GM12878 (cell line): ENCODE results near the gene NPTX1. TPM values are rescaled to one million over a fixed set of nuclear protein-coding genes. Genes with fewer than 3 reads are reported as not detected.

Experiments used
- ATAC-seq: fragments of 200-7000 bp; cut with Tn5 transposase; 3 replicates; pipeline ENCODE4 v1.9.1; 2020; ENCODE audit warnings: mild to moderate bottlenecking, moderate library complexity
- BruUV-seq: library from RNA; stranded (reverse); fragments of 400-500 nt; replicated peaks from 2 replicates; lab custom pipeline; 2021; lab: Mats Ljungman, UMichigan
- CTCF ChIA-PET: fragments of 300-600 bp; sonication (Branson Sonifier 250); formaldehyde crosslinking; extraction: SDS; loops from one replicate; lab custom pipeline; 2021; ENCODE audit warnings: inconsistent platforms; lab: Yijun Ruan, JAX
- POLR2A ChIA-PET: fragments of 350-600 bp; formaldehyde crosslinking; extraction: SDS; loops from one replicate; lab custom pipeline; 2021; ENCODE audit warnings: inconsistent platforms; lab: Charles Lee
- RAD21 ChIA-PET: fragments of 300-600 bp; sonication (Branson Sonifier 250); formaldehyde crosslinking; loops from one replicate; lab custom pipeline; 2023; ENCODE audit warnings: antibody characterized with exemption; ENCODE audit not compliant: unreplicated experiment; lab: Charles Lee
- SMC1A ChIA-PET: fragments of 300-600 bp; sonication (Branson Sonifier 250); formaldehyde crosslinking; loops from one replicate; lab custom pipeline; 2023; ENCODE audit not compliant: unreplicated experiment, uncharacterized antibody; lab: Charles Lee
- DNase-seq: peaks from one replicate; pipeline ENCODE4 v3.0.0-alpha.2; 2011; ENCODE audit warnings: low read depth, low spot score
- FAIRE-seq: peaks from 3 replicates; lab custom pipeline; 2011; peaks lifted over from hg19 to GRCh38; lab: Jason Lieb, UNC
- H2AFZ ChIP-seq: 2 replicates; pipeline ENCODE4 v1.6.0; 2011; ENCODE audit warnings: low read depth, low read length, control low read depth; ENCODE audit not compliant: control insufficient read depth
- H3K27ac ChIP-seq: 2 replicates; pipeline ENCODE4 v1.5.1; 2011; ENCODE audit warnings: control low read depth; ENCODE audit not compliant: control insufficient read depth, insufficient read depth
- H3K27me3 ChIP-seq, 2 experiments: replicated peaks in 1 of 2; 2 replicates each; pipeline versions ENCODE4 v1.6.0 to v1.6.1; 2011; ENCODE audit warnings: low read length in 1 of 2; ENCODE audit not compliant: control insufficient read depth in 2 of 2, insufficient read depth in 2 of 2
- H3K36me3 ChIP-seq, 2 experiments: 2 replicates each; pipeline ENCODE4 v1.5.1; 2011; ENCODE audit warnings: low read length in 1 of 2; ENCODE audit not compliant: control insufficient read depth in 2 of 2, insufficient read depth in 2 of 2
- H3K4me1 ChIP-seq: 2 replicates; pipeline ENCODE4 v1.6.1; 2011; ENCODE audit warnings: mild to moderate bottlenecking, low read length, moderate library complexity, mixed read lengths; ENCODE audit not compliant: control insufficient read depth, insufficient read depth
- H3K4me2 ChIP-seq: 2 replicates; pipeline ENCODE4 v1.6.0; 2011; ENCODE audit warnings: control low read depth; ENCODE audit not compliant: control insufficient read depth, insufficient read depth
- H3K4me3 ChIP-seq: fragments of 200-600 bp; sonication (generic); 2 replicates; pipeline ENCODE4 v1.5.1; 2016
- H3K79me2 ChIP-seq: 2 replicates; pipeline ENCODE4 v1.6.0; 2011; ENCODE audit warnings: low read length; ENCODE audit not compliant: control insufficient read depth, insufficient read depth
- H3K9ac ChIP-seq: 2 replicates; pipeline ENCODE4 v1.8.0; 2011; ENCODE audit warnings: low read length, control low read depth, mixed read lengths; ENCODE audit not compliant: control insufficient read depth, insufficient read depth
- H3K9me3 ChIP-seq: replicated peaks from 3 replicates; pipeline ENCODE4 v1.5.1; 2011; ENCODE audit warnings: mild to moderate bottlenecking, low read length; ENCODE audit not compliant: control insufficient read depth, insufficient read depth
- H4K20me1 ChIP-seq: 2 replicates; pipeline ENCODE4 v1.6.0; 2011; ENCODE audit not compliant: control insufficient read depth, insufficient read depth
- MEF2B ChIP-seq: fragments of 450-650 bp; IDR thresholded peaks from 2 replicates; pipeline ENCODE4 v1.6.1; 2018; ENCODE audit warnings: mild to moderate bottlenecking, moderate library complexity; ENCODE audit not compliant: partially characterized antibody, poor library complexity, severe bottlenecking
- ZSCAN29 ChIP-seq: fragments of 450-650 bp; IDR thresholded peaks from 2 replicates; pipeline ENCODE4 v1.6.1; 2017; ENCODE audit warnings: mild to moderate bottlenecking, moderate library complexity
- WGBS: methylation state at CpG from one replicate; pipeline ENCODE4 v1.1.6; 2016; ENCODE audit warnings: low lambda C conversion rate; ENCODE audit not compliant: insufficient replicate concordance, insufficient coverage; ENCODE audit errors: missing lambda C conversion rate; 5-methylcytosine and 5-hydroxymethylcytosine counted together
- in situ Hi-C: fragments of 300-500 bp; cut with MboI; formaldehyde crosslinking; loops from 9 replicates; pipeline ENCODE4 v1.14.3; 2018; ENCODE audit warnings: mixed read lengths
- intact Hi-C: fragments of 100-400 bp; cut with micrococcal nuclease; formaldehyde crosslinking; loops from one replicate; pipeline ENCODE4 v1.14.2; 2022; ENCODE audit not compliant: unreplicated experiment
- polyA plus RNA-seq, 11 experiments: library from polyadenylated mRNA; depleted of rRNA in 4 of 11; unstranded in 6 of 11; stranded (reverse) in 5 of 11; fragments of >200 nt; fragmentation: Nextera tagmentation in 4 of 11; fragmentation: Illumina TruSeq in 1 of 11; extraction: Ambion mirVana in 4 of 11; extraction: Trizol in 1 of 11; gene quantifications; 1 replicate in 1 of 11; 2 replicates in 10 of 11; pipeline versions ENCODE4 v1.2.1 to v1.2.3, GENCODE V29; 2011 to 2016; ENCODE audit warnings: inconsistent platforms in 2 of 11, missing spikeins in 2 of 11, low read depth in 1 of 11
- total RNA-seq, 4 experiments: library from RNA; depleted of rRNA in 3 of 4; stranded (reverse); fragments of >200 nt in 3 of 4; fragmentation: Illumina TruSeq in 1 of 4; extraction: Trizol in 1 of 4; gene quantifications; 2 replicates each; pipeline versions ENCODE4 v1.2.1 to v1.2.3, GENCODE V29; 2013 to 2021
- TF ChIP-seq, protein P1 (sequence below): IDR thresholded peaks from 2 replicates; pipeline ENCODE4 v1.6.1; 2012; ENCODE audit warnings: low read depth, low read length, improper control_type of control experiment
- TF ChIP-seq, protein P2 (sequence below): fragments of 450-650 bp; IDR thresholded peaks from 2 replicates; pipeline ENCODE4 v1.6.1; 2014; ENCODE audit warnings: mild to moderate bottlenecking
- TF ChIP-seq, protein P3 (sequence below): IDR thresholded peaks from 2 replicates; pipeline ENCODE4 v1.6.1; 2012; ENCODE audit warnings: low read depth, low read length, improper control_type of control experiment
- TF ChIP-seq, protein P4 (sequence below): fragments of 450-650 bp; IDR thresholded peaks from 2 replicates; pipeline ENCODE4 v1.6.1; 2017; ENCODE audit warnings: mild to moderate bottlenecking, low read depth, inconsistent platforms; ENCODE audit not compliant: poor library complexity, severe bottlenecking

The NPTX1 gene
- total and polyA plus RNA-seq, 10 of the 15 experiments (the other 5 are each of a cell fraction or from before 2014, with no cell fraction given): not detected

DNA sequence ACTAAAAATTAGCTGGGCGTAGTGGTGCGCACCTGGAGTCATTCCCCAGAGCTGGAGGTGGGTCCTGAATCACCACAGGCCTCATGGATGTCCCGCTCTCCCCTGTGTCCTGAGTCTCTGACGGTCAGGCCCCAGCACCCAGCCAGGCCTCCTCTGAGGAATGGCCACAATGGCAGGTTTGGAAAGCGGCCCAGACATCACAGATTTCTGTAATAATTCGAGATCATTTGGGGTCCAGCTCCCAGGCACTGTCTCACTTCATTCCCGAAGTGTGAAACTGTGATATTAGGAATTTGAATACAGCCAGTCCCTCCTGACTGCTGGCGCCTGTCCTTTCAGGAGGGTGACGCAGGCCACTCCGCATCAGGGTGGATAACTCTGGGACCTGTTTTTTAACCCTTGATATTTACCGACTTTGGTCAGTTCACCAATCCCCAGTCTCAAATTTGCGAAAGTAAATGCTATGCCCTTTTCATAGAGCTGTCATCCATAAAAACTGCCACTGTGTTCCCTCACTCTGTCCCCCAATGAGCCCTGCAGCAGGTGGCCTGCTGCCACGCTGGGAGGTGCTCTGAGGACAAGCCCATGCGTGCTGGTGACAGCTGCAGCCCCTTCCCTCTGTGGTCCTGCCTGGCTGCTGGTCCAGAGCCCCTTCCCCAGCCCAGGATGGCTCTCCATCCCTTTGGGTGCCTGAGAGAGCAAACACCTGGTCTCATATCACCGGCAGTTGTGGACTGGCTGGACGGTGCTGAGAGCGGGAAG lies 39.9 kb upstream of the NPTX1 start:
- RAD21 ChIA-PET: no interaction called here
- H4K20me1 ChIP-seq: no peaks in the 10 kb centered on the region
- H3K27ac ChIP-seq: no peak overlapping the region
- H3K9ac ChIP-seq: no peak overlapping the region
- SMC1A ChIA-PET: no interaction called here
- intact Hi-C loops (no loop called here), in situ Hi-C loops (no loop called here)
- no peaks in the 10 kb centered on the region for H3K4me1 ChIP-seq
- DNase-seq (no peak), FAIRE-seq (no peak), ATAC-seq (no peak)
- peaks cover 0 to 4% of the 10 kb centered on the region in 2 experiments; a peak in 2 of 4 replicates for H3K27me3 ChIP-seq
- CTCF ChIA-PET: no interaction called here
- no peak overlapping the region for H2AFZ ChIP-seq
- TF ChIP-seq, protein P1, sequence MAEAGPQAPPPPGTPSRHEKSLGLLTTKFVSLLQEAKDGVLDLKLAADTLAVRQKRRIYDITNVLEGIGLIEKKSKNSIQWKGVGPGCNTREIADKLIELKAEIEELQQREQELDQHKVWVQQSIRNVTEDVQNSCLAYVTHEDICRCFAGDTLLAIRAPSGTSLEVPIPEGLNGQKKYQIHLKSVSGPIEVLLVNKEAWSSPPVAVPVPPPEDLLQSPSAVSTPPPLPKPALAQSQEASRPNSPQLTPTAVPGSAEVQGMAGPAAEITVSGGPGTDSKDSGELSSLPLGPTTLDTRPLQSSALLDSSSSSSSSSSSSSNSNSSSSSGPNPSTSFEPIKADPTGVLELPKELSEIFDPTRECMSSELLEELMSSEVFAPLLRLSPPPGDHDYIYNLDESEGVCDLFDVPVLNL: no peak
- TF ChIP-seq MEF2B (no peak), ZSCAN29 (no peak)
- TF ChIP-seq, protein P2, sequence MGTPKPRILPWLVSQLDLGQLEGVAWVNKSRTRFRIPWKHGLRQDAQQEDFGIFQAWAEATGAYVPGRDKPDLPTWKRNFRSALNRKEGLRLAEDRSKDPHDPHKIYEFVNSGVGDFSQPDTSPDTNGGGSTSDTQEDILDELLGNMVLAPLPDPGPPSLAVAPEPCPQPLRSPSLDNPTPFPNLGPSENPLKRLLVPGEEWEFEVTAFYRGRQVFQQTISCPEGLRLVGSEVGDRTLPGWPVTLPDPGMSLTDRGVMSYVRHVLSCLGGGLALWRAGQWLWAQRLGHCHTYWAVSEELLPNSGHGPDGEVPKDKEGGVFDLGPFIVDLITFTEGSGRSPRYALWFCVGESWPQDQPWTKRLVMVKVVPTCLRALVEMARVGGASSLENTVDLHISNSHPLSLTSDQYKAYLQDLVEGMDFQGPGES: no peak
- TF ChIP-seq, protein P3, sequence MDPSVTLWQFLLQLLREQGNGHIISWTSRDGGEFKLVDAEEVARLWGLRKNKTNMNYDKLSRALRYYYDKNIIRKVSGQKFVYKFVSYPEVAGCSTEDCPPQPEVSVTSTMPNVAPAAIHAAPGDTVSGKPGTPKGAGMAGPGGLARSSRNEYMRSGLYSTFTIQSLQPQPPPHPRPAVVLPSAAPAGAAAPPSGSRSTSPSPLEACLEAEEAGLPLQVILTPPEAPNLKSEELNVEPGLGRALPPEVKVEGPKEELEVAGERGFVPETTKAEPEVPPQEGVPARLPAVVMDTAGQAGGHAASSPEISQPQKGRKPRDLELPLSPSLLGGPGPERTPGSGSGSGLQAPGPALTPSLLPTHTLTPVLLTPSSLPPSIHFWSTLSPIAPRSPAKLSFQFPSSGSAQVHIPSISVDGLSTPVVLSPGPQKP: no peak
- TF ChIP-seq, protein P4, sequence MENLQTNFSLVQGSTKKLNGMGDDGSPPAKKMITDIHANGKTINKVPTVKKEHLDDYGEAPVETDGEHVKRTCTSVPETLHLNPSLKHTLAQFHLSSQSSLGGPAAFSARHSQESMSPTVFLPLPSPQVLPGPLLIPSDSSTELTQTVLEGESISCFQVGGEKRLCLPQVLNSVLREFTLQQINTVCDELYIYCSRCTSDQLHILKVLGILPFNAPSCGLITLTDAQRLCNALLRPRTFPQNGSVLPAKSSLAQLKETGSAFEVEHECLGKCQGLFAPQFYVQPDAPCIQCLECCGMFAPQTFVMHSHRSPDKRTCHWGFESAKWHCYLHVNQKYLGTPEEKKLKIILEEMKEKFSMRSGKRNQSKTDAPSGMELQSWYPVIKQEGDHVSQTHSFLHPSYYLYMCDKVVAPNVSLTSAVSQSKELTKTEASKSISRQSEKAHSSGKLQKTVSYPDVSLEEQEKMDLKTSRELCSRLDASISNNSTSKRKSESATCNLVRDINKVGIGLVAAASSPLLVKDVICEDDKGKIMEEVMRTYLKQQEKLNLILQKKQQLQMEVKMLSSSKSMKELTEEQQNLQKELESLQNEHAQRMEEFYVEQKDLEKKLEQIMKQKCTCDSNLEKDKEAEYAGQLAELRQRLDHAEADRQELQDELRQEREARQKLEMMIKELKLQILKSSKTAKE: no peak
- no peak overlapping the region for H3K4me2 ChIP-seq
- no peaks in the 10 kb centered on the region for H3K9me3 ChIP-seq
- H3K4me3 ChIP-seq: no peak overlapping the region
- POLR2A ChIA-PET: interaction anchor here (0.7 kb wide), 1 partner anchor 533 kb away, joined by 4 read pairs; no protein-coding TSS in a partner anchor
- H3K36me3 ChIP-seq: no peaks in the 10 kb centered on the region
- H3K79me2 ChIP-seq: no peaks in the 10 kb centered on the region
- WGBS: 42% methylated on average over 17 of the region's 17 CpGs
- BruUV-seq: no TSS peak
